ENCODE data around the gene TSPAN9.

The TSPAN9 gene

GRCh38 chr12:3250576-3250975 is 173.4 kb downstream of the TSPAN9 start:
- no peak for DNase-seq (ENCODE audit: low read depth)

GRCh38 chr12:3251067-3251466 is 173.9 kb downstream of the TSPAN9 start:
- no peak for DNase-seq (ENCODE audit: low read depth)

GRCh38 chr12:3251691-3252090 is 174.5 kb downstream of the TSPAN9 start:
- no peak for DNase-seq (ENCODE audit: low read depth)

GRCh38 chr12:3252450-3252891 is 175.3 kb downstream of the TSPAN9 start:
- no peak for DNase-seq (ENCODE audit: low read depth)

- DNase-seq (ENCODE audit: low read depth): no peak
Measured at GRCh38 chr12:3253682-3254275, 176.6 kb downstream of the TSPAN9 start.

DNA sequence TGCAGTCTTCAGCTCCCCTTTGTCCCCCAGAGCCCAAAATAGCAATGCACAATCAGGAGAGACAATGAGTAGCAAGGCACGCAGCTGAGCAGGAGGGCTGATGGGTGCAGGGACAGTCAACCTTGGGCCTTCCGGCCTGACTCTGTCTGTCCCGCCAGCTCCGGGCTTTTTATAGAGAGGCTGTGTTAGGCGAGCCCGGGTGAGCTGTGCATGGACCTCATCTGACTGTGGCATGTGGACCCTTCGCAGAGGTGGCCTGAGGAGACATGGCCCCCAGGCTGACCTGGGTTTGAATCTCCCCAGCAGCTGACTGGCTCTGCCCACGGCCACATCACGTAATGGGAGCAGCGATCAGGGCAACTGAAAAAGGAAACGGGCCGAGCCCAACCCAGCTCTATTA is 177.9 kb downstream of the TSPAN9 start:
- no peak for DNase-seq (ENCODE audit: low read depth)

GRCh38 chr12:3256103-3256631 is 179.0 kb downstream of the TSPAN9 start:
- DNase-seq (ENCODE audit: low read depth): no peak

DNA sequence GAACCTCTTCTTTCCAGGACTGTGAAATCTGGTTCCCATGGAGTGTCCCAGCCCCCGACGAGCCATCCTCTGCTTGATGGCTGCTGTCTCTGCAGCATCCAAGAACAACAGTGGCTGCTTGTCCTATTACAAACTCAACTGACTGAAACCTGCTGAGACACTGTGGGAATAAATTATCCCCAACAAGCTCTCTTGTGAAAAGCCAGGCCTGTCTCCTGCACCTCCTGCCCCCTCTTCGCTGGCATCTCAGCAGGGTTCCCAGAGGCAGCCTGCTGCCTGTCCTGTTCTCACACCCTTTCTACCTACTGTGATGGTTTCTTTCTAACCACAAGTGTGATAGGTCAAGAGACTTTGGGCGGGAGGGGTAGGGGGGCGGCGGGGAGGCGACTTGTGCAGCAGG is 180.2 kb downstream of the TSPAN9 start:
- no peak for DNase-seq (ENCODE audit: low read depth)

- no peak for DNase-seq (ENCODE audit: low read depth)
Measured at GRCh38 chr12:3259973-3260372, 182.8 kb downstream of the TSPAN9 start.

DNA sequence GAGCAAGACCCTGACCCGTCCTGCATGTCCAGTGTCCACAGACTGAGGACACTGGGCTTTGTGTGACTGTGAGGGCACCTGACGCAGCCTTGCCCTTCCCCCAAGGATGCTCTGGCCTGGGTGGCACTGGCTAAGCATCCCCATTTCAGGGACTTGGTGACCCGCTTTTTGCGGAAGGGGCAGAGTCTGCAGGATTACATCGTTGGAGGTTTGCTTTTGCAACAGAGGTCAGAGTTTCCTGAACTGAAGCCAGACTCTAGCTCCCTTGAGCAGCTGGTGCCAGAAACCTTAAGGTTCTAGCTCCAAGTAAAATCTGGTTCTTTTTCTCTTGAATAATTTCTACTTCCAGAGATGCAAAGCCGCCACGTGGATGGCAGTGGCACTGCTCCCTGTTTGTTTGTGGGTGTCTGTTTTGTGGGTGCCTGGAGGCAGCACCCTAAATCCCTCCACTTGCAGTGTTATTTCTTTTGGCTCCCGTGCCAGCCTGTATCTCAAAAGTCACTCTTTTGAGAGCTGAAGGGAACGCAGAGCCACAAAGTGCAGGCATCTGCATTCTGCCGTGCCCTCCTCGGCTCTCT is 184.7 kb downstream of the TSPAN9 start:
- no peak for DNase-seq (ENCODE audit: low read depth)

GRCh38 chr12:3262470-3262869 is 185.3 kb downstream of the TSPAN9 start:
- DNase-seq (ENCODE audit: low read depth): no peak

GRCh38 chr12:3263282-3263681 is 186.1 kb downstream of the TSPAN9 start:
- DNase-seq (ENCODE audit: low read depth): no peak

DNA sequence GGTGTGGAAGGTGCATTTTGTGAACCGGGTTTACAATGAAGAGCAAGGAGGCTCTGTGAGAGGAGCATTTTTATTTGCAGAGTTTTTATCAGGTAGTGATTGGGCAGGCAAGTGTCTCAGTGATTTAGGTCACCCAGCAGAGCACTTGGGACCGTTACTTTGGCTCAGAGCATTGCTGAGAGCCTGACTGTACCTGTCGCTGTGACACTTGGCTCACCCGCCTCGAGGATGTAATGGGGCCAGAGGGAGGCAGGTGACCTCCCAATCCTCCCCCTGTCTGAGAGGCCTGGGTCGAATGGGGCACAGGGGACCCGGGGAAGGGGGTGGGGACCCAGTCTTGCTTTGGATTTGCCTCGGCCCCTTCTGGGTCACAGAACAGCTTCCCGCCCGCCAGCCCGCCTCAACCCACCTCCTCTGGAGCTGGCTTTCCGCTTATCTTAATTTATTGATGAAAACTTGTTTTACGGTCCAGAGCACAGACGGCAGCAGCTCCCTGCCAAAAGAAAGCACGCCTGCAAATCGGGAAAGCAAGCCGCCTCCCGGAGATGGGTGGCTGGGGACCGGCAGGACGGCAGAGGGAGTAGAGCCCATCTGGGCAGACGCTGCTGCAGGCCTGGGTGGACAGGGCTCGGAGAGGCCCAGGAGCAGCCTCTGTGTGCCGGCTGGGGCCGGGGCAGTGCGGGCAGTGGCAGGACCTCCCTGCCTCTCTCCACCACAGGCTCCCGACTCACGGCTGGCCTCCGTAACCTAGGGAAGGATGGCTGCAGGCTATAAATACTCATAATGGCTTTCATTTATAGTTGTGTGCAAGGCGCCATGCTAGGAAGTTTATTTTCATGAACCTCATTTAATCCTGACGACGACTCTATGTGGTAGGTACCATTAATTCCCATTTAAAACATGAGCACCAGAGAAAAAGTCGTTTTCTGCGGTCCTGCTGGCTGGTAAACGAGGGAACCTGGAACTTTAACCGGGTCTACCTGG is 187.1 kb downstream of the TSPAN9 start:
- DNase-seq (ENCODE audit: low read depth): no peak

- no peak for DNase-seq (ENCODE audit: low read depth)
Measured at GRCh38 chr12:3265406-3265805, 188.2 kb downstream of the TSPAN9 start.

DNA sequence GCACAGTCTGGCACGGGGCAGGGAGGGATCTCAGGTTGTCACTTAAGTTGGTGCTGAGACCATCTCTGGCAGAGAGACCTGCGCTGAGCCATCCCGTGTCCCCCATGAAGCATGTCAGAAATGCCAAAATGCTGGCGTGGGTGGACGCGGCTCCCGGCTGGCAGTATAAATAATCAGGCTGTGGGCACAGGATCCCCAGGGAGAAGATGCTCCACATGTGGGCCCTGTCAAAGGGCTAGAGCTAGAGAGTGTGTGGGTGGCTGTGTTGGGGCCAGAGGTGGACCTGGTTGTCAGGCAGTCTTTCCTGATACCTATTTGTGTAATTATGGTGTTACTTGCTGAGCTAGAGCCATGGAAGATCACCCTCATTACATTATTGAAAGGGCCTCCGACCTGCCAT is 189.5 kb downstream of the TSPAN9 start:
- no peak for DNase-seq (ENCODE audit: low read depth)

DNA sequence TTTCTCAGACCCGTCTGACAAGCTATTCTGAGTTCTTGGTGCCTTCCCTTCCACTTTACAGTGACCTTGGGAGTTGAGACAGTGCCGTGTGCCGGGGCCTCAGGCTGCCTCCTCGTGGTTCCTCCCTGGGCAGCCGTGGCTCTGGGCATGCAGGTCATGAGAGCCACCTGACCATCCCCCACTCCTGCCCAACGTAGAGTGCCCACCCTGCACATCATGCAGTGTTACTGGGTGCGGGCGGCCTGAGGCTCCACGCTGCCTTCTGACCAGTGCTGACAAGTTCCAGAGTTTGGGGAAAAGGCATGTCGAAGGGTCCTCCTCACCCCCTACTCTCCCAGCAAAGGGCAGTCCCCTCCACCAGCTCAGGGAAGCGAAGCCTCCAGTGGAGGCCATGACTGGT is 190.5 kb downstream of the TSPAN9 start:
- no peak for DNase-seq (ENCODE audit: low read depth)

DNA sequence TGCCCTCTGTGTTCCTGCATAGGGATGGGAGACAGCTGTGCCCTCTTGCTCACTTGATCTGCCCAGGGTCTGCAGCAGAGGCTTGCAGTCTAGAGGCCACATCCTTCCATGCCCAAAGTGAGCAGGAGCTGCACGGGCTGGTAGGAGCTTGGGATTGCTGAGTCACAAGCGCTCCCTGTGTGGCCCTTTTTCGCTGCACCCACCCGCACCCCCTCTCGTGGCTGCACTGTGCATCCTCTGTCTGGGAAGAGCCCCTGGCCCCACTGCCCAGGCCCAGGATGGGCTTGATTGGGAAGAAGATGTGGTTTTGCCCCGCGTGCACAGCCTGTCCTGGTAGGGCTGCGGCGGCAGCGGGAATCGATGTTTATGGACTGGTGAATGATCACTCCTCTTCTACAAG is 192.4 kb downstream of the TSPAN9 start:
- DNase-seq (ENCODE audit: low read depth): no peak

DNA sequence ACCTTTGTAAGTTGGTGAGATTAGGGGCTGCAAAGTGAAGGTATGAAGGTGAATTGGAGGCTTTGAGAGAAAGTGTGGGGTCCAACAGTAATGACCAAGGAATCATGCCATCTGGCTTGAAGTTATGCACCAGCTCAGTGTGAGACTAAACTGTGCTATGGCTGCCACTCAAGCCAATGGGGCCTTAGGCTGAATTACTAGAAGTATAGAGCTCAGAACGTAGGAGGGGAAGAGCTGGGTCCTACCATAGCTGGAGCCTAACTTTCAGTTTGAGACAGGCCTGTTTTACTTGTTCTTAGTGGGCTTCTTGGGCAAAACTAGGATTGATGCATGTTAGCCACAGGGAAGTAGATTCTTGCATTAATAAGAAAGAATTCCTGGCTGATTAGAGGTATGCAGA is 194.0 kb downstream of the TSPAN9 start:
- no peak for DNase-seq (ENCODE audit: low read depth)

GRCh38 chr12:3271639-3272038 is 194.5 kb downstream of the TSPAN9 start:
- DNase-seq (ENCODE audit: low read depth): no peak

DNA sequence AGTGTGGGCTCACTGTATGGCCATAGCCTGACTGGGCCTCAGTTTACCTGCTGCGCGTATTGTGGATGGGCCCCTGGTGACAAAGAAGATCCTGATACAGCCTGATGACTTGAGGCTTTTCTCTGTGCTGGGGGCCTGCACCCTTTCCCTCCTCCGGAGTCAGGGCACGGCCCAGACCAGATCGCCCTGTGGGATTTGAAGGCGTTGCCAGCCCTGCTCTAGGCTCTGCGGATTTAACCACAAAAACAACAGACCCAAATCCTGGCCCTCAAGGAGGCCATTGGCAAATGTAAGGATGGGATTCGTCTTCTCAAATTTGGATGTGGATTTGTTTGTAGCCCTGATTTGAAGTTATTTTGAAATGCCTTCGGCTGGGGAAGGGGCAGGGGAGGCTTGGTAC is 195.8 kb downstream of the TSPAN9 start:
- no peak for DNase-seq (ENCODE audit: low read depth)

GRCh38 chr12:3273409-3273853 is 196.3 kb downstream of the TSPAN9 start:
- DNase-seq (ENCODE audit: low read depth): no peak

GRCh38 chr12:3274664-3275063 is 197.5 kb downstream of the TSPAN9 start:
- DNase-seq (ENCODE audit: low read depth): no peak
